IPS-20b (cell line): ENCODE results near the gene ZNF423.

Experiments
- H3K27ac ChIP-seq: one replicate; pipeline ENCODE4 v1.5.1; 2013; ENCODE audit warnings: low read length
- H3K27me3 ChIP-seq: 2 replicates; pipeline ENCODE4 v1.6.1; 2013; ENCODE audit warnings: mild to moderate bottlenecking, low read length, inconsistent platforms; ENCODE audit not compliant: insufficient read depth
- H3K36me3 ChIP-seq: 2 replicates; pipeline ENCODE4 v1.6.1; 2013; ENCODE audit warnings: low read depth, mild to moderate bottlenecking, inconsistent platforms, low read length, moderate library complexity; ENCODE audit not compliant: insufficient read depth
- H3K4me1 ChIP-seq: 2 replicates; pipeline ENCODE4 v1.6.1; 2013; ENCODE audit warnings: mild to moderate bottlenecking, control low read depth, inconsistent platforms, low read length, moderate library complexity; ENCODE audit not compliant: insufficient read depth
- H3K4me3 ChIP-seq: 2 replicates; pipeline ENCODE4 v1.5.1; 2013; ENCODE audit warnings: mild to moderate bottlenecking, low read length, inconsistent platforms
- H3K9ac ChIP-seq: 2 replicates; pipeline ENCODE4 v1.6.1; 2013; ENCODE audit warnings: low read depth, mild to moderate bottlenecking, inconsistent platforms, low read length, moderate library complexity
- H3K9me3 ChIP-seq: 2 replicates; pipeline ENCODE4 v1.6.1; 2013; ENCODE audit warnings: mild to moderate bottlenecking, low read depth, low read length, inconsistent platforms; ENCODE audit not compliant: insufficient read depth

ZNF423 gene

GRCh38 chr16:49842972-49843371 is 12.9 kb downstream of the ZNF423 start:
- Histone ChIP-seq H3K4me1 (peaks cover 25% of the 10 kb centered on the region; the same call in 1 of the 2 replicates), H3K36me3 (peaks cover 4% of the 10 kb centered on the region; the same call in 1 of the 2 replicates), H3K27ac (no peak overlapping the region), H3K27me3 (no peaks in the 10 kb centered on the region), H3K9me3 (no peaks in the 10 kb centered on the region), H3K4me3 (no peak overlapping the region), H3K9ac (no peak overlapping the region)

- H3K36me3 ChIP-seq: no peaks in the 10 kb centered on the region
- no peaks in the 10 kb centered on the region for H3K9me3 ChIP-seq
- no peaks in the 10 kb centered on the region for H3K27me3 ChIP-seq
- H3K4me3 ChIP-seq: peak overlapping the region; percentile 60
- H3K4me1 ChIP-seq: peaks cover 42% of the 10 kb centered on the region
- peak overlapping the region; percentile 50; the same call in 1 of the 2 replicates for H3K9ac ChIP-seq
- no peak overlapping the region for H3K27ac ChIP-seq
Measured at GRCh38 chr16:49839017-49839825, 16.7 kb downstream of the ZNF423 start.

GRCh38 chr16:49838441-49839016 is 17.4 kb downstream of the ZNF423 start:
- no peaks in the 10 kb centered on the region for H3K27me3 ChIP-seq
- no peaks in the 10 kb centered on the region for H3K36me3 ChIP-seq
- peaks cover 46% of the 10 kb centered on the region for H3K4me1 ChIP-seq
- H3K27ac ChIP-seq: no peak overlapping the region
- no peak overlapping the region for H3K9ac ChIP-seq
- peak overlapping the region; percentile 60 for H3K4me3 ChIP-seq
- no peaks in the 10 kb centered on the region for H3K9me3 ChIP-seq

- Histone ChIP-seq H3K36me3 (no peaks in the 10 kb centered on the region), H3K4me1 (peaks cover 52% of the 10 kb centered on the region), H3K9me3 (no peaks in the 10 kb centered on the region), H3K4me3 (peak overlapping the region; percentile 60), H3K9ac (no peak overlapping the region), H3K27me3 (no peaks in the 10 kb centered on the region), H3K27ac (no peak overlapping the region)
Measured at GRCh38 chr16:49837688-49838410, 18.1 kb downstream of the ZNF423 start.

GRCh38 chr16:49836668-49837067 is 19.2 kb downstream of the ZNF423 start:
- Histone ChIP-seq H3K9ac (no peak overlapping the region), H3K27me3 (no peaks in the 10 kb centered on the region), H3K36me3 (no peaks in the 10 kb centered on the region), H3K27ac (no peak overlapping the region), H3K4me3 (no peak overlapping the region), H3K4me1 (peaks cover 58% of the 10 kb centered on the region), H3K9me3 (no peaks in the 10 kb centered on the region)

- H3K36me3 ChIP-seq: no peaks in the 10 kb centered on the region
- H3K4me3 ChIP-seq: no peak overlapping the region
- H3K27ac ChIP-seq: no peak overlapping the region
- peaks cover 54% of the 10 kb centered on the region for H3K4me1 ChIP-seq
- no peaks in the 10 kb centered on the region for H3K9me3 ChIP-seq
- H3K27me3 ChIP-seq: no peaks in the 10 kb centered on the region
- peak overlapping the region; percentile 43; the same call in 1 of the 2 replicates for H3K9ac ChIP-seq
Measured at GRCh38 chr16:49836218-49836617, 19.7 kb downstream of the ZNF423 start.

GRCh38 chr16:49835161-49835777 is 20.6 kb downstream of the ZNF423 start:
- Histone ChIP-seq H3K9me3 (no peaks in the 10 kb centered on the region), H3K27ac (peak overlapping the region; percentile 28), H3K9ac (peak overlapping the region; percentile 43; the same call in 1 of the 2 replicates), H3K27me3 (no peaks in the 10 kb centered on the region), H3K4me3 (peak overlapping the region; percentile 22; the same call in 1 of the 2 replicates), H3K4me1 (peaks cover 52% of the 10 kb centered on the region), H3K36me3 (no peaks in the 10 kb centered on the region)

- peak overlapping the region; percentile 28 for H3K27ac ChIP-seq
- no peaks in the 10 kb centered on the region for H3K36me3 ChIP-seq
- peak overlapping the region; percentile 43; the same call in 1 of the 2 replicates for H3K9ac ChIP-seq
- H3K4me1 ChIP-seq: peaks cover 52% of the 10 kb centered on the region
- H3K9me3 ChIP-seq: no peaks in the 10 kb centered on the region
- H3K4me3 ChIP-seq: peak overlapping the region; percentile 22; the same call in 1 of the 2 replicates
- no peaks in the 10 kb centered on the region for H3K27me3 ChIP-seq
Measured at GRCh38 chr16:49834531-49835151, 21.3 kb downstream of the ZNF423 start.

- H3K4me1 ChIP-seq: peaks cover 49% of the 10 kb centered on the region
- no peaks in the 10 kb centered on the region for H3K36me3 ChIP-seq
- no peak overlapping the region for H3K27ac ChIP-seq
- no peaks in the 10 kb centered on the region for H3K9me3 ChIP-seq
- no peaks in the 10 kb centered on the region for H3K27me3 ChIP-seq
- no peak overlapping the region for H3K4me3 ChIP-seq
- peak overlapping the region; percentile 8; the same call in 1 of the 2 replicates for H3K9ac ChIP-seq
Measured at GRCh38 chr16:49833796-49834530, 21.9 kb downstream of the ZNF423 start.

GRCh38 chr16:49833085-49833484 is 22.8 kb downstream of the ZNF423 start:
- Histone ChIP-seq H3K4me1 (peaks cover 49% of the 10 kb centered on the region), H3K36me3 (no peaks in the 10 kb centered on the region), H3K9me3 (no peaks in the 10 kb centered on the region), H3K27ac (no peak overlapping the region), H3K9ac (no peak overlapping the region; the same call in 1 of the 2 replicates), H3K27me3 (no peaks in the 10 kb centered on the region), H3K4me3 (no peak overlapping the region)
